Right forelimb (tissue), 1 donor: ENCODE data around the gene STARD5.

ENCODE experiments used
- DNase-seq: peaks from one replicate; pipeline ENCODE4 v3.0.0-alpha.2; 2018

Gene STARD5

DNA sequence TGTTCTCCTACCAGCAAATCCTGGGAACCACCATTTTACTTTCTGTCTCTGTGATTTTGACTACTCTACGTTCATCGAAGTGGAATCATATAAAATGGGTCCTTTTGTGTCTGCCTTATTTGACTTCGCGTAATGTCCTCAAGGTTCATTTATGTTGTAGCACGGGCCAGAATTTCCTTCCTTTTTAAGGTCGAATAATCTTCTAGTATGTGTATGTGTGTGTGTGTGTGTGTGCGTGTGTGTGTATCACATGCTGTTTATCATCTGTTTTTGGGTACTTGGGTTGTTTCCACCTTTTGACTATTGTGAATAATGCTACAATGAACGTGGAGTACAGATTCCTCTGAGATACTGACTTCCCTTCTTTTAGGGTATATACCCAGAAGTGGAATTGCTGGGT lies 35.3 kb downstream of the STARD5 start:
- no peak for DNase-seq

DNA sequence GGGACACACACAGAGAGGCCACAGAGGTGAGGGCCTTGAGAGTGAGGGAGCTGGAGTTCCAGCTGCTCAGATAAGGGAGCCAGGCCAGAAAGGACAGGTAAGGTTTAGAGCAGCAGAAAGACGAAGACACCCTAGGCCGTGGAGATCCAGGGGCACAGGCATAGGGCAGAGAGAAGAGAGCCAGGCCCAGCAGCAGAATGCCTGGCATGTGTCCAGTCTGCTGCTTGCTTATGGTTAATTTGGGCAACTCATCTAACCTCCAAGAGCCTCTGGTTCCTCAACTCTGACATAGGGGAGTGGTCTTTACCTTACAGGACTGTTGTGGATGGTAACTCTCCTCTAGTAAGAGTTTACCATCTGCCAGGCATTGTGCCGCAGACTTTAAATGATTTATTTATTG lies 35.9 kb downstream of the STARD5 start:
- DNase-seq, result peak; percentile 37

DNA sequence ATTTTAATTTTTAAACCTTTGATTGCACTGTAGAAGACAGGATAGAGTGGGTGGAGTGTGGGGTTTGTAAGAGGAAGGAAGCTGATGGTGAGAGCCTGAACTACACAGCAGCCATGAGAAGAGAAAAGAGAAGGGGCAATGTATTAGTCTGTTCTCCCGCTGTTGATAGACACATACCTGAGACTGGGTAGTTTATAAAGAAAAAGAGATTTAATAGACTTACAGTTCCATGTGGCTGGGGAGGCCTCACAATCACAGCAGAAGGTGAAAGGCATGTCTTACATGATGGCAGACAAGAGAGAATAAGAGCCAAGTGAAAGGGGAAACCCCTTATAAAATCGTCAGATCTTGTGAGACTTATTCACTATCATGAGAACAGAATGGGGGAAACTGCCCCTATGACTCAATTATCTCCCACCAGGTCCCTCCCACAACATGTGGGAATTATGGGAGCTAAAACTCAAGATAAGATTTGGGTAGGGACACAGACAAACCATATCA lies 37.3 kb downstream of the STARD5 start:
- DNase-seq, result no peak

DNA sequence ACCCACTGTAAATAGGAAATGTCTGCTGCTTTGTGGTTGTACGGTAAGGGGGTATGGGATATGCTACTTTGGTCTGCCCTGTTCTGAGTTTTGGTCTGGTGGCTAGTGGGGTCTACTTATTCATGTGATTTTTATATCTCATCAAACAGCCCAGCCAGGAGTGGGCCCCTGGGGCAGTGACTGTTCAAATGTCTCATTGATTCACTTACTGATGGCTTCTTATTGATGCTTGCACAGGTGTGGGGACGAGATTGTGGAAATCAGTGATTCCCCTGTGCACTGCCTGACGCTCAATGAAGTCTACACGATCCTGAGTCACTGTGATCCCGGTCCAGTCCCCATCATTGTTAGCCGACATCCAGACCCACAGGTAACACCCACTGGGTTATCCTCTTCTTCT lies 38.5 kb downstream of the STARD5 start:
- DNase-seq, result no peak

DNA sequence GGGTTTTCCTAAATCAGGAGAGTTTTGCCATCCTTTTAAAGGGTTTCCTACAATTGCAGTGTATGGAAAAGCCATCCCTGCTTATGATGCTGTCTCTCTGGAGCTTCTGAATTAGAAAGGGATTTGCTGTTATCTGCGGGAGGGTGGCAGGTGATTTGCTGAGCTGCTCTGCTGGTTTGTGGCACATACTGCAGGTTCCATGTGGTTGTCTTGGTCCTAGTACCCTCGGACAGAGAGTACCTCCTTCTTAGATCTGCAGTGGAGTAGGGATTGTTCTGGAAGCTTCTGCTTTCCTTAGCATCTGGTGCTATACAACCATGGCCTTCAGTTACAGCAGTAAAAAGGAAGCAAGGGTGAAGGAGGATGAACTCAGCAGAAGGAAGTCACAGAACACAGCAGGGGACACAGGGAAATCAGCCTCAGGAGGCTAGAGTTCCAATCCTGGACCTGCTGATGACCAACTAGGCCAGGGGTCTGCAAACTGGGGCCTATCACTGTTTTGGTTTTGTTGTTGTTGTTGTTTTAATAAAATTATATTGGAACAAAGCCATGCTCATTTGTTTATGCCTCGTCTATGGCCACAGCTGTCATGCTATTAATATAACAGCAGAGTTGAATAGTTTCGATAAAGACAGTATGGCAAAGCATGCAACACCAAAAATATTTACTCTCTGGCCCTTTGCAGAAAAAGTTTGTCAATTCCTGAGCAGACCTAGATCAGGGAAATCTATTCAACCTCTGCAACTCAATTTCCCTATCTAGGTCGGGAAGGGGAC lies 39.5 kb downstream of the STARD5 start:
- DNase-seq, result no peak

DNA sequence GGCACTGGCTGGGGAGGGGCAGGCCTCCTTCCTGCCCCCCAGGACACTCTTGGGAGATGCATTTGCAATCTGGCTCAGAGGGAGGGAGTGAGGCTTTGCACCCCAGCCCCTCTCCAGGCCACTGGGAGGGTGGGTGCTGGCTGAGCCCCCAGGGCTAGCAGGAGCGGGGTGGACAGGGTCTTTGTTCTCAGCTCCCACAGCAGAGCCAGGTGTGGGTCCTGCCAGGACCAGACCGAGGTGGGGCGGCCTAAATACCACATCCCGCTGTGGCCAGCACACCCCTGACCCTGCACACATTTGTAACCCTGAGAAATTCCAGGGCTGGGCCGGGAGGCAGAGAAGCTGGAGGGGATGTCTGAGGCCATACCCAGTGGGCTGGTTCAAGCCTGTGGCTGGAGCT lies 41.0 kb downstream of the STARD5 start:
- no peak for DNase-seq

DNA sequence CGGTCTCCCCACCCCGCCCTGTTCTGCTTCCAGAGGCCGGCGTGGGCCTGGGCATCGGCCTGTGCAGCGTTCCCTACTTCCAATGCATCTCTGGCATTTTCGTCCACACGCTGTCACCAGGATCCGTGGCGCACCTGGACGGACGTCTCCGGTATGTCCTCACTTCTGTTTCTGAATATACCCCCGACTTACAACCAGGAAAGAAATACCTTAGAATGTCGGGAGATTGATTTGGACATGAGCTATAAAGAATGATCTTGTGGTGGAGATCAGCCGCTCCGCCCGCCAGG lies 41.4 kb downstream of the STARD5 start:
- DNase-seq, result no peak

DNA sequence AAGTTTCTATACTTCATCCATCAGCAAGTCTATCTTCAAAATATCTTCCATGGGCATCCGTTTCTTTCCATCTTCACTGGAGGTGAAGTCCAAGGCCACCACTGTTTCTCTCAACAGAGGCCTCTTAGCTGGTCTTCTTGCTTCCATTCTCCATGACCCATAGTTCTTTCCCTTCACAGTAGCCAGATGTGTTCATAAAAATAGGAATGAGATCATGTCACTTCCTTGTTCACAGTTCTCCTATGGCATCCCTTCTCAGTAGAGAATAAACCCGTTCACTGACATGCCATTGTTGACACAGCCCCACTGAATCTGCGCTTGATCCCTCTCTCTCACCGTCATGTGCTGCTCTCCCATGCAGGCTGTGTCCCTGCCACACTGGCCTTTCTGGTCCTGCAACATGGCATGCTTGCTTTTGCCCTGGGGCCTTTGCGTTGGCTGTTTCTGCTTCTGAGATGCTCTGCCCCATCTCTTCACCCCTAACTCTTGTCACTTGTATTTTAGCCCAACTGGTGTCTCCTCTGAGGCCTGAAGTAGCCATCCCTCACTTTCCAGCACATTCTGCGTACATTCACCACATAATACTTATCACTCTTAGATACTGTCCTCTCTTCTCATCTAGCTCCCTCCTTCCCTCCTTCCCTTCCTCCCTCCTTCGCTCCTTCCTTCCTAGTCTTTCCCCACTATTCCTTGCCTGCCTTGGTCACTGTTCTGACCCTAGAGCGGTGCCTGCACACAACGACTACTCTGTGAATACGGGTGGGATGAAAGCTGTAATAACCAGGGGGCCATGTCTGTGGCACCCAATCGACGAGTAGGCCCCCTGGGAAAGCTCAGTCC lies 42.0 kb downstream of the STARD5 start:
- no peak for DNase-seq

DNA sequence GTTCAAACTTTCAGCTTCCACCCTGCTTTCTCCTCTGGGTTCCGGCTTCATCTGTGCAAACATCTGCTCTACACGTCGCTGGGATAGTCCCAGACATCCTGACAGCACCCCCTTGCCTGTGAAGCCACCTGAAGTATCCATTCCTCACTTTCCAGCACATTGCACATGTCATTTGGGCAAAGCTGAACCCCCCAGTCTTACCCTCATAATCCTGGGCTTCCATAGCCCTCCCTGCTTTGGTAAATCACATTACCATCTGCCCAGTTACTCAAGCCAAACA lies 42.5 kb downstream of the STARD5 start:
- DNase-seq, result no peak

DNA sequence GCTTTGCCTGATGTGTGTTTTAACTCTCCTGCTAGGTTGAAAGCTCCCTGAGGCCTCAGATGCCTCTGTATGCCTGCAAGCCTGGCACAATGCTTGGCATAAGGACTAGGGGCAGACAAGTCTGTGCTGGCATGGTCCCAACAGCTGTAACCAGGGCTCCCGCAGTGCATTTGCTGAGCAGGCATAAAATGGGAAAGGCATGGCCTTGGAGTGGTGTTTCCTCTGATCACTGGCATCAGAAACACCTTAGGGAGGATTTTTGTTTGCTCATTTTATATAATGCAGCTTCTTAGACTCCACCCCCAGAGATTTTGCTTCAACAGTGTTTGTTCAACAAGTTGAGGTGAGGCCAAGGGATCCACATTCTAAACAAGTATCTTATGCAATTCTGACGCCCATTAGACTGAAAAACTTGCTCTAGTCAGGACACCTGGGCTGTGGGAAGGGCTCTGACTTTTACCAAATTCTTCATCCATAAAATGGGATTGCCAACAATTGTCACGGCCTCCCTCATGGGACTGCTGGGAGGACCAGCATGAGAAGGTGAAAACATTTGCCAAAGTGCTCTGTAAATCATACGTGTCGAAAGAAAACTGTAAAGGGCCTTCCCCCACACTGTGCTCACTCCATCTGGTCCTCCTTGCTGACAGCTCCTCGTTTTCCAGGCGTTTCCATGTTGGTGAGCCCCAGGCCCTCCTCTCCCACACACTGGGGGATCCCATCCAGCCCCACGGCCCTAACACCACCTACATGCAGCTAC lies 43.1 kb downstream of the STARD5 start:
- no peak for DNase-seq

DNA sequence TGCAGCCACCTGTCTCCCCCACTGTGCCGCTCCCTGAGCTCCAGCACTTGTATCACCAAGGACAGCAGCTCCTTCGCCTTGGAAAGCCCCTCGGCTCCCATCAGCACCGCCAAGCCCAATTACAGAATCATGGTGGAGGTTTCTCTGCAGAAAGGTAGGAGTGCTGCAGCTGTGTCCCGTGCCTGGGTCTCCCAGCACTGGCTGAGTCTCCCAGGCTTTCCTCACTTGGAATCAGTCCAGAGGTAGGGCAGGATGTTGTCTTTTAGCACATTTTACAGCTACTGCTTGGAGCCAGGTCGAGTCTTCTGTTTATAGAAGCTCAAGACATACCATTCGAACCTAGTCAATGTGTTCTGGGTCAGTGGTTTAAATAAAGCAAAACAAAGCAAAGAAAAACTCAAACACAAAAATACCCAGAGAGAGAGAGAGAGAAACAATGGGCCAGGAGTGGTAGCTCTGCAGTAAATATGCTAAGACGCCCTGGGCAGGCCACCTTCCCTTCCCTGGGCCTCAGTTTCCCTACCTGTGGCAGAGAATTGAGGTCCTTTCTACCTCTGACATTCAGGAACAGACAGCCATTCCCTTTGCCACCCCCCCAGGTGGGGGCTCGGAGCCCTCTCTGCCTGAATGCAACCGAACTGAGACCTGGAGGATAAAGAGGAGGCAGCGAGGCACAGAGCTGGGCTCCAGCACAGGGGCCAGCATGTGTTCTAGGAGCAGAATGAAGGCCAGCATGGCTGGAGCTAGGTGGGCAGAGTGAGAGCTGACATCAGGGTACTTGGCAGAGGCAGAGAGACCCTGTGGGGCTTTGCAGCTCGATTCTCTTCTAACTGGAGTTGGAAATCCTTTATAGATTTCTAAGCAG lies 44.1 kb downstream of the STARD5 start:
- DNase-seq, result no peak

DNA sequence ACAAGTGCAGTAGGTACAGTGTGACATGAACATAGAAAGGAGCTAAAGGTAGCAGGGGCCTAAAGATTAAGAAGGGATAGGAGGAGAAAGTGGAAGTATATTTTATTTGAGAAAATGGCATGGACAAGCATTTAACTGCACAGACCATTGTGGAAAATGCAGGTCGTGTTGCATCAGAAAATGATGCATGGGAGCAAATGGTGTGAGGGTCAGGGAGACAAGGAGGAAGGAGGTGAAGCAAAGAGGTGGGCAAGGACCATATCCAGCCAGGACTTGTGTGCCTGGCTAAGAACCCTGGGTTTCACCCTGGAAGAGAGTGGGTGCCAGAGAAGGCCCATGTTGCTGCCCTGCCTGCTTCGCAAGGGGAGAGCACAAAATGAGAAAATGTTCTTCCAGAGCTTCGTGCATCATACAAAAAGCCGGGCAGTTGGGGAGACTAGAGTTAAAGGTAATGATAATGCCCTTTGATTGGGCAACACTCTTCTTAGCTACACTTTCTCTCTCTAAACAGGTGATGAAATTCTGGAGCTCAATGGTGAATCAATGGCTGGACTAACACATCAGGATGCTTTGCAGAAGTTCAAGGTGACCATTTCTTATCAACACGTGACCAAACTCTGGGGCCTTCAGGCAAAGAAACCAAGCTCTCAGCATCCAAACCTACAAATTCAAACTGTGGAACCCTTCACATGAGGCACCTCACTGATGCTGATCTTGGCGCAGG lies 45.5 kb downstream of the STARD5 start:
- no peak for DNase-seq

DNA sequence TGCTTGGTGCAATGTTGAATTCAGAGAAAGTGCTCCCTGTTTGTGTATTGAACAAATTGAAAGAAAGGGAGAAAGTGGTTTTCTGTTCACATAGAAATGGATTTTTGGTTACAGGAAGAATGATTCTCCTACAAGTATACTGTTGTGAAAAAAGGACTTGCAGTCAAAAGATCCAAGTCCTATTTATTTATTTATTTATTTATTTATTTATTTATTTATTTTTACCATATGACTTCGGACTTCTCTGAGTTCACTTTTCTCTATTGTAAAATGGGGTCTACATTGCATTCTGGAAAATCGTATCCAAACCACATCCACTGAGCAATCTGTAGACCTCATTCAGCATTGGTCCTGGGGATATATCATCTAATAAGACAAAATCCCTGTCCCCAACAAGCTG lies 46.1 kb downstream of the STARD5 start:
- DNase-seq, result no peak

DNA sequence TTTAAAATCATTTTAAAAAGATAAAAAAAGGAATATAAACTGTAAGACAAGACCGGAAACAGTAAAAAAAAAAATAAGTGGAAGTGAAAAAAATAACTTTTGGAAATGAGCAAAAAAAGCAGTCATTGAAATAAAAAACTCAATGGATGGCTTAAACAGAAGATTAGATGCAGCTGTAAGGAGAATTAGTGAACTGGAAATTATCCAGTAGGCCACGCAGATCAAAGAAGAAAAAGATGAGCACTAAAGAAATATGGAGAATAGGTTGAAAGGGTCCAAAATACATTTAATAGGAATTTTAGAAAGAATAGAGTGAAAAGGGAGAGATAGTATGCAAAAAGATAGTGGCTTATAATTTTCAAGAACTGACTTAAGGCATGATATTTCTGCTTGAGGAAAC lies 47.0 kb downstream of the STARD5 start:
- no peak for DNase-seq

DNA sequence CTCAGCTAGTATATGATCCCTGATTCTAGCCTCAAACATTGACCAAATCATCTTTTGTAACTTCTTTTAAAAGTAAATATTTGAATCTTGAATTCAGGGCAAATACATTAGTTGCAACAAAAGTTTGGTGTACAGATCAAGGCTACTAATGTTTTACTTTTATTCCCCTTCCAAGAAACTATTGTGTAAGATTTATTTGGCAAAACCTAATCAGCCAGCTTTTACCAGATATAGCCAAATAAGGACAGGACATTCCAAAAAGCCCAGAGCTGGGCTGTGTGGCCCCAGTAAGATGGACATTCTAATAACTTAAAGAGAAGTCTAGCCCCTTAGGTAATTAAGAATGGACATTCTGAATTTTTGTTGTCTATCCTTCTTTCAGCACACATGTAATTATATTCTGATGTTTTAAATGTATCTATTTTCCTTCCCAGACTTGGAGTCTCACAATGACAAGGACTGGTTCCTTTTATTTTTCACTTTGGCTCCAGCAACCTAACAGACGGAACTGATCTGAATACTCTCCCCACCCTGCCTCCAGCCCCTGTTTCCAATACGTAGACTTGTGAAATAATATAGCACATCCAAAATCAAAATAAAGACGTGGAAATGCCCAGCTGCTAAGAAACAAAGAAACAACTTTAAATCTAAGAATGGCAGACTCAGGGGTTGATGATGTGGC lies 48.1 kb downstream of the STARD5 start:
- no peak for DNase-seq

DNA sequence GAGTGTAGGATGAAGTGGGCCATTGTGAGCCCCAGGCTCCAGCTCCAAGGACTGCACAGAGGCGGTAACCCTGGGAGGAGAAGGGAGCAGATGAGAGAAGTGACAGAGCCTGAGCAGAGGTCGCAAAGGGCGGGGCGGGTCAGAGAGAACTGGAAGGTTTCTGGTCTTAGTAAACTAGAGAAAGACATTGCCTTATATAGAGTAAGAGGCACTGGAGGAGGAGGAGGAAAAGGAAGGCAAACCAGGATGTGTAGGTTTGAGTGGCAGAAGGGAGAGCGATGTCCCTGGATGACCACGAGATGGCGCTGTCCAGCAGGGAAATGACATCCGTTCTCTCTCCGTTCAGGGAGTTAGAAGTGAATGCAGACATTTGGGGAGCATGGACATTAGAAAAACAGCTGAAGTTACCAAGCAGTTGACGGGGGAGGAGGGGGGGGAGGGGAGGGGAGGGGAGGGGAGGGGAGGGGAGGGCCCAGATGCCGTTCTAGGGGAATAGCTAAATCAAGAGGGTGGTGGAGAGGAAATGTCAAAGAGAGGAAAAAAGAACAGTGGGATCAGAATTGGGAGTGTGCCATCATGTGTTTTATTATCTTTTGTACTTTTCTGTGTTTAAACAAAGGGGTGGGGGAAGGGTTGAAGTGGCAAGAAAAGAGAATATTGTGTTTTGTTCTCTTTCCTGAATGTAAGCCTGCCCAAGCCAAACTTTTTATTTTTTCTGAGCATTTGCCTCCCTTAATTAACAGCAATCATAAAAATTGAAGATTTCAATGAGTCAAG lies 48.8 kb downstream of the STARD5 start:
- DNase-seq, result peak; percentile 88

DNA sequence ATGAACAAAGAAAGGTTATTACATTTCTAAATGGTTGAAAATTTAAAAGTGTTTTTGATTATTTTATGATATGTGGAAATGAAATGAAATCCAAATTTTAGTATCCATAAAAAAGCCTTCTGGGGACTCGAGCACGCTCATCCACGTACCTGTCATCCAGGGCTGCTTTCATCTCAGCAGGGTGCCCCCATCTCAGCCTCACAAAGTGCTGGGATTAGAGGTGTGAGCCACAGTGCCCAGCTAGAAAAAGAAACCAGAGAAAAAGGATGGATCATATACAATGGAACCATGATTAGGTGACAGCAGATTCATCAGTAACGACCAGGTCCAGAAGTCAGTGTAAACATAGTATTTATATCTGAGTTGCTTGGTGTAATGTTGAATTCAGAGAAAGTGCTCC lies 49.7 kb downstream of the STARD5 start:
- DNase-seq, result no peak

DNA sequence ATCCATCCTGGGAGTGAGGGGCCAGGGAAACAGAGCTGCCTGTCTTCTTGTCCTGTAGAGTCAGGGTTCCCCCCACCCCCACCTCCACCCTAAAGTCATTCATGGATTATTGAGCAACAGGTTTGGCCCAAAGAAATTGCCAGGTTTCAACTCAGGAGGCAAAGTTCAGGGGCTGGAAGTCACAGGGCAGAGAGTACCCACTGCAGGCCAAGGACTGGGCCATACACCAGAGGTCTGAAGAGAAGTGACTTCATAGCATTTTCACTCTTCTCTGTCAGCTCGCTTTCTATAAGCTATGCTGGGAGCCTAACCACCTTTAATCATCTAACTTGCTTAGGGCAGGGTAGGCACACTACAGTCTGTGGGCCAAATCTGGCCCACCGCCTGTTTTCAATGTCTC lies 50.1 kb downstream of the STARD5 start:
- DNase-seq, result no peak

DNA sequence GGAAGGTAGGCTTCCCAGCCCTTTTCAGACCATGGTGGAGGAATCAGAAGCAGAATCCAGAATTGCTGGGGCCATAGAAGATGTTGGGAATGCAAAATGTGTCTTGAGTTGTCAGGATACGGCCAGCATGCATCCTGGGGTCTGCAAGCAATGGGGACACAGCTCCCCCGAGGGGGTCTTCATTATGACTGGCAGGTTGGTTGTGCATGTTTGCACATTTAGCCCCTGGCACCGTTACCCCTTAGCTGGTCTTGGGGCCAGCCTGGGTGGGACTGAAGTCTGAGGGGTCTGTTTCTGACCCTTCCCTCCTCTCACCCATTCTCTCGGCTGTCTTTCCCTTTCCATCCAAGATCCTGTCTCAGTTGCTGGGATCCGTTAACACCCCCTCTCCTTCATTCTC lies 50.7 kb downstream of the STARD5 start:
- no peak for DNase-seq

DNA sequence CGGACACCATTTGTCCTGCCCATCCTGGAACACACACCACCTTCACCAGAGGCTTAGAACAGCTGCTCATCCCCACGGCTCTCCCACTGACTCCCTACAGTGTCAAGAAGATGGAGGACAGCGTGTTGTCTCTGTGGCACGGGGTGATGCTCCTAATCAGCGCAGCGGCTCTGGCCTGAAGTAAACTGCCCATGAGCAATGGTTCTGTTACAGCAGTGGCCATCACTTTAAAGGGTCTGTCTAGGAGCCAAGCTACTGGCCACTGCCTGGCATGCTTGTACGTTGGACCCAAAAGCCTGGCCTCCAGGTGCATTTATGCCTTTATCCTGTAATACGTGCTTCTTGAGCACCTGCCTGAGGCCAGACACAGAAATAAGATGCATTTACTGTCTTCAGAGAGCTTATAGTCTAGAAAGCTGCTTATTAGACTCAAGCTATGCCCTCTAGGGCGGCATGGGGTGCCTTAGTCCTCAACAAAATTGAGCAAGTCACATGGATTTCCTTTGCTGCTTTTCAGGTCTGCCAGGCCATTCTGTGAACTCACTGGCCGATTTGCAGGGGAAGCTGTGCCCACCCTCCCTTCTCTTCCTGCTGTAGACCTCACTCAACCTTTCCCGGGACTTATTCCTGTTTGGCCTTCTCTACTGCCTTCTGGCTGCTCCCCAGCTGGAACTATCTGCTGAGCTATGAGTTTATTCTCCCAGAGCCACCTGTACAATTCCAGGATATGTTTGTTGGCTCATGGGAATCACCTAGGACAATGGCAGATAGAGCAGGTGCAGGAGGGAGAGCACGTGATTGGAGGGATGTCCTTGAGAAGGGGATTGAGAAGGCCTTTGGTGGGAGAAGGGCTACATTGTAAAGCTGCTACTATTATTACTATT lies 51.9 kb downstream of the STARD5 start:
- DNase-seq, result no peak
